C4-2B (cell line): ENCODE measurements around the gene TBPL2.
A peak's percentile ranks its signal among the peaks of the same experiment; 100 is the strongest.

Experiments
- H3K27ac ChIP-seq: fragments of 450-650 bp; 2 replicates; pipeline ENCODE4 v1.5.1; 2017
- CTCF ChIP-seq: fragments of 450-650 bp; conservative IDR thresholded peaks from 2 replicates; pipeline ENCODE4 v1.5.1; 2017; ENCODE audit warnings: mild to moderate bottlenecking
- ZFX ChIP-seq: fragments of 450-650 bp; IDR thresholded peaks from 2 replicates; pipeline ENCODE4 v1.6.1; 2017

The TBPL2 gene

GRCh38 chr14:55450987-55451386 is 10.6 kb upstream of the TBPL2 start:
- TF ChIP-seq CTCF (no peak), ZFX (no peak)
- H3K27ac ChIP-seq, result no peak overlapping the region

- TF ChIP-seq ZFX, result no peak
- no peak for TF ChIP-seq CTCF
- H3K27ac ChIP-seq, result no peak overlapping the region
Observed at GRCh38 chr14:55450539-55450938, 10.1 kb upstream of the TBPL2 start.

- no peak for TF ChIP-seq ZFX
- TF ChIP-seq CTCF, result no peak
- H3K27ac ChIP-seq, result no peak overlapping the region
Observed at GRCh38 chr14:55450124-55450523, 9.7 kb upstream of the TBPL2 start.

GRCh38 chr14:55449116-55449515 is 8.7 kb upstream of the TBPL2 start:
- peak overlapping the region; percentile 31; the same call in 1 of the 2 replicates for H3K27ac ChIP-seq
- TF ChIP-seq ZFX, result no peak
- no peak for TF ChIP-seq CTCF

GRCh38 chr14:55448141-55448614 is 7.8 kb upstream of the TBPL2 start:
- no peak overlapping the region; the same call in 1 of the 2 replicates for H3K27ac ChIP-seq
- TF ChIP-seq ZFX (no peak), CTCF (no peak)

GRCh38 chr14:55446833-55447232 is 6.4 kb upstream of the TBPL2 start:
- H3K27ac ChIP-seq, result no peak overlapping the region

GRCh38 chr14:55446127-55446736 is 5.8 kb upstream of the TBPL2 start:
- H3K27ac ChIP-seq, result no peak overlapping the region
- TF ChIP-seq ZFX (no peak), CTCF (peak; percentile 90)

More at GRCh38 chr14:55446833-55447232, 6.4 kb upstream of the TBPL2 start:
- TF ChIP-seq CTCF (no peak), ZFX (no peak)
